Measurements from ENCODE around the gene SLC4A7. TPM values are rescaled to one million over a fixed set of nuclear protein-coding genes. Genes with fewer than 3 reads are reported as not detected.
"Not testable (repeated sequence)": the region's sequence is repeated elsewhere in the genome, so short reads cannot be mapped to it uniquely, and the experiment has no call there.

SLC4A7 gene
- total RNA-seq (2014; rRNA removed; shearing (Covaris generic)), result 9.0 and 11.4 TPM in 2 replicates

DNA sequence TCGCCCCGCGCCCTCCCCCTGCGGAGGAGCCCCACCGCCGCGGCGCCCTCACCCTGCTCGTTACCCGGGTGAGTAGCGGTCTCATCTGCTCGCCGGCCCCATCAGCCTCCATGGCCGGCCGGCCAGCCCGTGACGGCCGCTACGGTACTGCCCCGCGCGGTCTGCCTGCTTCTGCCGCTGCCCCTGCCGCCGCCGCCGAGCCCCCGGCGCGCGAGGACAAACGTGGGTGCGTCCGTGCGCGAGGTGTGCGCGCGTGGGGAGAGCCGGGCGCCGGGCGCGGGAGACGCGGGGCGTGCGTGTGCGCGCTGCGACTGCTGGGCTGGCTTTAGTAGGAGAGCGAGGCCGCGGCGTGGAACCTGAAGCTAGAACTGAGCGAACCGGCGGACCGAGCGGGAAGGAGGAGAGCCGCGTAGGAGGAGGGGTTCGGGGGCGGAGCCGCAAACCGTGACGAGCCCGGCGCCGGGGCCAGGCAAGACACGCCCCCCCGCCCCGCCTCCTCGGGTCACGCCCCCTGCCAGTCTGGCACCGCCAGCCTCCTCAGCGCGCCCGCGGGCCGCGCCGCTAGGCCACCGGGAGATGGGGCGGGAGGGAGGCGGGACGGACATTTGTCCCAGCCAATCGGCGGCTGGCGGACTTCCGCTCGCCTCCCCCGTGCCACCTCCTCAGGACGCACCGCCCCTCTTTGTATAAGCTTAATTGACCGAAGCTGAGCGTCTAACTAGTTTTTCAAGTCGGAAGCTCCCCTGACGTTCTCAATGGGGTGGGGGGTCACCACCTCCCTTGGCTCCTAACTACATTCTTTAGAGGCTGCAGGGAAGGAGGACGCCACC is at the start of gene SLC4A7:
Gene SLC4A7, minus strand, starts transcription at position 370 of the 830 bp plus-strand sequence. Its CDS starts 258 bp downstream, at position 112.
- DNase-seq (ENCODE audit: low spot score), result peak; percentile 81

DNA sequence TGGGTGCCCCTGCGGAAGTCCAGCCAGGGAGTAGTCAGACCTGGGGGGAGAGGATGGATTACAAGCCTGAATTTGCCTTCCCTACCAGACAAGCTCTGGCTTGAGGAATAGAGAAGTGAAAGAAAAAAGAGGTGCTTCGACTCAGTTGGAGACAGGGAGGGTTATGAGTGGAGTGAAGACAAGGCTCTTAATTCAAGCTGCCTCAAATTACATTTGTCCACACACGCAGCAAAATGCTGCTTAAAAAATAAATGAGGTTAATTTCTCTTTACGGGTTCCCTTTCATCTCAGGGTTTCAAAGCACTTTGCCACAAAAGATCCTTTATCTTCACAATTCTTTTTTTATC is 49.0 kb upstream of the SLC4A7 start:
- peak; percentile 18 for DNase-seq (ENCODE audit: low spot score)

DNA sequence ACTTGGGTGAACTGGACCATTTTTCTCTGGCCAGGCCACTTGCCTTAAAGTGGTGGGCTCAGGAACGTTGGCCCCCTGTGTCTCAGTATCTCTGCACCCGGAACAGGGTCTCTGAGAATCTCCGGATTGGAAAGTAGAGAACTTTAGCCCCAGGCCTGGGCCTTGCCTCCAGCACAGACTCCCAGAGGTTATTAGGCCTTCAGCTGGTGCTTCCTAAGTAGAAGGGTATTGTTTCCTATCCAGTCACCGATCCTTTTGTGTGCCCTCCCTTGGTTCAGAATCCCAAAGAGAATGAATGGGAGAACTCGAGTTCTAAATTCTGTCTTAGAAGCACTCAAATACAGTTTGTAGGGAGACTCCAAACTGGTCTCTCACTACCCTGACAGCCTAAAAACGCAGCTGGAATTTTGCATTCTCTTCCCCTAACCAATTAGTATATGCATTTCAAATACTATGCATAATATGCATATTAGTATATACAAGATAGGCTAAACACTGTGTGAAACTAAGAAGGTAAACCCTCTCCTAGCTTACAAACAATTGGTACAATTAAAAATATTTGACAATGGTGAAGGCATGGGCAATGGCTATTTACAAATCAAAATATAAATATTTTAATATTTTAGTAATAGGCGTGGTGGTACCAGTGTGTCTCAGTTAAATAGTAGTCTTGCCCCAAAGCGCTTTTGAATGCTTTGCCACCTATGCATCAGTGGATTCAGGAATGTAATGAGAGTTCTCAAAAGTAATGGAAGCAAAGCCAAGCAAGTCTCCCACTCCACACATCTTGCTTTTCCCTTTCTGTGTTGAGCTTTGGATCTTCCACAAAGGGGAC is 48.5 kb upstream of the SLC4A7 start:
- no peak for DNase-seq (ENCODE audit: low spot score)

DNA sequence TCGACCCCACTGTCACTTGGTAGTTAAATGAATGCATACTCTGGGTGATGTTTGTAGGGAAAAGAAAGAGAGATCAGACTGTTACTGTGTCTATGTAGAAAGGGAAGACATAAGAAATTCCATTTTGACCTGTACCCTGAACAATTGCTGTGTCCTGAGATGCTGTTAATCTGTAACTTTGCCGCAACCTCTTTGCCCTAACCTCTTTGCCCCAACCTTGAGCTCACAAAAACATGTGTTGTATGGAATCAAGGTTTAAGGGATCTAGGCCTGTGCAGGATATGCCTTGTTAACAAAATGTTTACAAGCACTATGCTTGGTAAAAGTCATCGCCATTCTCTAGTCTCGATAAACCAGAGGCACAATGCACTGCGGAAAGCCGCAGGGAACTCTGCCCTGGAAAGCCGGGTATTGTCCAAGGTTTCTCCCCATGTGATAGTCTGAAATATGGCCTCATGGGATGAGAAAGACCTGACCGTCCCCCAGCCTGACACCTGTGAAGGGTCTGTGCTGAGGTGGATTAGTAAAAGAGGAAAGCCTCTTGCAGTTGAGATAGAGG is 47.1 kb upstream of the SLC4A7 start:
- DNase-seq (ENCODE audit: low spot score), result not testable (repeated sequence)

DNA sequence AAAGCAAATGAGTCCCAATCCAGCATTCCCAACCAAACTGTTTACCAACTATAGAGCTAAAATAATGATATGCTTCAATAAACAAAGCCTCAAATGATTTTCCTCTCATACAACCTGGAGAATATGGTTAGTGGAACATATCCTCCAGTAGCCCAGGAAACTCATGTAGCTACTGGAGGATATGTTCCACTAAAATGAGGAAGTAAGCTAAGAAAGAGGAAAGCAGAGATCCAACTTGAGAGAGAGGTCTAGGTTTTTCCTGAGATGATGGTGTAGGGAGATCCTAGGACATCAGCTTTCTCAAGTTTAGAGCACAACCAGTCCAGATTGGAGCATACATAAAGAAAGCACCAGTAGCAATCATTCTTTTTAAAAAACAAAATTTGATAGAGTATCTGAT is 44.6 kb upstream of the SLC4A7 start:
- no peak for DNase-seq (ENCODE audit: low spot score)

DNA sequence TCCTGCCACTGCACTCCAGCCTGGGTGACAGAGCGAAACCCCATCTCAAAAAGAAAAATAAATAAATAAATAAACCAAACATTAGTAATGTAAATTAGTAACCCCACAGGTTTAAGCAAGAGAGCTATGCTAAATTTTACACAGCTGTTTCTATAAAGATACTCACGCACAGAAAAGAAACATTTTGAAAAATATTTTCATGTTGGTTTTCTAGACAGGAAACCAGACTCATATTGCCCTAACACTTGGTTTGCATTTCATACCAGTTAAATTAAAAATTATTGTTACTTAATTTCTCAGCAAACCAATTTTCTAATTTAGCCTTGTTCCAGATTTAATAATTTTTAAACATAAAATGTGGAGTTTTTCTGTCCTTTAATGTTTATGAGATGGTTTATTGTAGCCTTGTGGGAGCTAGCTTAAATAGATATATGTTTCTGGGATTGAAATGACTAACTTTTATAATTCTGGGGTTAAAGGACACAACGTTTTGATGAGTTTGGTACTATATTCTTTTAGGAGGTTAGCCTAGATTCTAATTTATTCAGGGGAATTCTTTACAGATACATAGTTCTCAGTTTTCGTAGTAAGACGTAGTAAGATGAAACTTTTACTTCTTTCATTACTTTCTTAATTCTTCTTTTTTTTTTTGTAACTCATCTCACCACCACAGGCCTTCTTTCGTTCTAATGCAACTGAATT is 42.6 kb upstream of the SLC4A7 start:
- no peak for DNase-seq (ENCODE audit: low spot score)

DNA sequence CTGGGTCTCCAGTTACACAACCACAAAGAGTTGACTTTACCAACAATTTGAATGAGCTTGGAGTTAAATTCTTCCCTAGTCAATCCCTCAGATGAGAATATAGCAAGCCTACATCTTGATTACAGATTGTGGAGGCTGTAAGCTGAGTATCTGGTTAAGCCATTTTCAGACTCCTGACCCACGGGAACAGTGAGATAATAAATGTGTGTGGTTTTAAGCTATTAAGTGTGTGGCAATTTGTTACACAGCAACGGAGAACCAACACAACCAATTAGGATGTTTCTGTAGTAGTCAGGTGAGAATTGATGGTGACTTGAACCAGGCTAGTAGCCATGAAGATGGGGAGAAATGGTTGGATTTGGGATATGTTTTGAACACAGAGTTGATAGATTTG is 37.7 kb upstream of the SLC4A7 start:
- DNase-seq (ENCODE audit: low spot score), result peak; percentile 39

DNA sequence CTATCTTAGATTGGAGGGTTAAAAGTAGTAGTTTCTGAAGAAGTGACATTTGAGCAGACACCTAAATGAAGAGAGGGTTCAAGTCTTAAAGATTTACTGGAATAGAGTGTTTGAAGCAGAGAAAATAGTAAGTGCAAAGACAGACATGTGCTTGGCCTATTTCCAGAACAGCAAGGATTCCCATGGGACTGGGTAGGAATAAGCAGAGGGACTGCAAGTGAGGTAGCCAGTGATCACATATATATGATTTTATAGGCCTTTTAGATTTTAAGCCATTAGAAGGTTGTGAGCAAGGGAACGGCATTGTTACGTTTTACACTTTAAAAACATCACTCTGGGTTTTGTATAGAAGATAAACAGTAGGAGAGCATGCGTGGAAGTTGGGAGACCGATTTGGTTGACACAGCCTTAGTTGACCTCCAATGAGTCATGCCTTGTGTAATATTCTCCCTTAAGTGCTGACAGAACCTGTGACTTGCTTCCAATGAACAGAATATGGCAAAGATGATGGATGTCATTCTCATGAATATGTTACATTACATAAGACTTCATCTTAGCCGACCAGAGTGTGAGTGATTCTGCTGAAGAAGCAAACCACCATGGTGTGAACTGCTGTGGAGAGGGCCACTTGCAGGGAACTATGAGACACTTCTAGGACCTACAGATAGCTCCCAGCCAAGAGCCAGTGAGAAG is 37.1 kb upstream of the SLC4A7 start:
- DNase-seq (ENCODE audit: low spot score), result peak; percentile 71

DNA sequence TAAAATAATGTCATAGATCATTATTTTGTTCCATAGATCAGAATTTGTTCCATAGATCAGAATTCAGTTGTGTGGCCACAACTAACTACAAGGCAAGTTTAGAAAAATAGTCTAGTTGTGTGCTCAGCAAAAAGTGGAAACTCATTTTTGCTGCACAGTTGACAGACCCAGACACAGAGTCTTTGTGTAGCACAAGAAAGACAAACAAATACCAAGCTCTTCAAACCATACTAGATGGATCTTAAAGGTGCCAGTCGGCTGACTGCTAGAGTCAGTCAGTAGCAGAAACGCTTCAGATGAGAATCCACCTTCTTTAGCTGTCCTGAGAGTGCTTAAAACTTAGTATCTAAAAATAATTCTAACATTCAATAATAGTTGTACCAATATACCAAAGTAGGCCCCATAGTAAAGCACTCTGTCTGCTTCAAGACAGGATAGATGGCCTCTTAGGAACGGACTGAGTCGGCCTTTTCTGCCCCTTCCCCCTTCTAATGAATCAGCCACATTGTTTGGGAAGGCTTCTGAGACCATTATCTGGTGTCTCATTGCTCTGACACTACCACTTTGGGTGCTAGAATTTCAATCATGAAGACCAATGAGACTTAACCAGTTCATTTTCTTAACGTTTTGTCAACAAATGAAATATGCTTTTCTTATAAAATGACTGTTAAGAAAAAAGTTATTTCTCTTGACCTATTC is 27.7 kb upstream of the SLC4A7 start:
- DNase-seq (ENCODE audit: low spot score), result no peak

DNA sequence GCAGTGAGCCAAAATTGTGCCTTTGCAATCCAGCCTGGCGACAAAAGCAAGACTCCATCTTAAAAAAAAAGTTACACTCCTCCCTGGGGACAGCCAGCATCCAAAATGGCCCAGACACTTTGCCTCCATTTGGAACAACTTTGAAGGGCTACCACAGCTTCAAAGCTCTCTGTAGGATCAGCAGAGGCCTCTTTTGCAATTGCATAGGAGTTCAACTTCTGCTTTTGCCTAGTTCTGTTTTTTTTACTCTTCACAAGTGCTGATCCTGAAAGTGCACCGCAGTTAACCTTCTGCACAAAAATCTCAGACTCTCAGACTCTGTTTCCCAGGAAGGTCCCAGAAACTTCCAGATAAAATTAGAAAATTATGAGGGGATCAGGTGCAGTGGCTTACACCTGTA is 25.2 kb upstream of the SLC4A7 start:
- DNase-seq (ENCODE audit: low spot score), result no peak

DNA sequence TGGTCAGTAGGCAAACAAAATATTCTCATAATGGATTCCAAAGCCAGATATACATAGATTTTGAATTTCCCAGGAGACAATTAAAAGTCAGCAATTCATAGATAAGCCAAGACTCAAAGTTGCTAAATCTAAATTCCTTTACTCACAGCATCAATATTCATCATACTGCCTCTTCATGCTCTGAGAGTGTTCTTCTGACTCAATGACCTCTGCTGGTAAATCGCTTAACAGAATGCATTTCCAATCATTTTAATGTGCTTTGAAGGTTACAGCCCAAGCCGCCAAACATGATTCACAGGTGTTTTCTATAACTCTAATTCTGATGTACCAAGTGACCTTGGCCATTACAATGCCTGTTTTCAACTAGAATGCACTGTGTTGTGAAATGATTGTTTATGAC is 24.2 kb upstream of the SLC4A7 start:
- no peak for DNase-seq (ENCODE audit: low spot score)

DNA sequence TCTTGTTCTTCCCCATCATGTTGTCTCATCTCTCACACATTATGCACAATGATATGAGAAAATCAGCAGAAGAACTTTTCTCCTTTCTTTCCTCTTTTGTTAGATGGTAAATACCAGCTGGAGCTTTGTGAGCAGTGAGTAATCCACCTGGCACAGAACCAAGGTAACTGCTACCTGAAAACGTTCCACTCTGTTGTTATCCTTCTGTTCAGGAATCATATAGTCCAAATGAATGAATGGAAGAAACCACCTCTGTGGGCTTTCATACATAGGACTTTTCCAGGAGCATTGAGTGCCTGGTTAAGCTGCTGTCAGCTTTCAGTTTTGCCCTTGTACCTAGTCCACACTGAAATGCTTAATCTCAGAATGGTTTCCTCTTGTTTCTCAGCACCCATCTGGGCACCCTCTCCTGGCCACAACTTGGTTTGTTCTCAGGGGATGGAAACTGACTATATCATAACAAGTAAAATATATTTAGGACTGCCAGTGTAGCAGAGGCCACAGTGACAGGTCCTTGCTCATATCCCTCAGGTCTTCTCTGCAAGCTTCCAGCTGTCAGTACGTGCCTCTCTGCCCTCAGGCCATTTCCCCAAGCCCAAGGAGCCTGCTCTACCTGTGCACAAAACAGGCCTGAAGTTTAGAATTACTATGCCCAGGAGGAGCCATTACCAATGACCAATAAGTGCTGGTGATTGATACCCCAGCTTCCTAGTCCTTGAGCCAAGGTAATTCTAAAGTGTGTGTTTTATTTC is 23.5 kb upstream of the SLC4A7 start:
- no peak for DNase-seq (ENCODE audit: low spot score)

DNA sequence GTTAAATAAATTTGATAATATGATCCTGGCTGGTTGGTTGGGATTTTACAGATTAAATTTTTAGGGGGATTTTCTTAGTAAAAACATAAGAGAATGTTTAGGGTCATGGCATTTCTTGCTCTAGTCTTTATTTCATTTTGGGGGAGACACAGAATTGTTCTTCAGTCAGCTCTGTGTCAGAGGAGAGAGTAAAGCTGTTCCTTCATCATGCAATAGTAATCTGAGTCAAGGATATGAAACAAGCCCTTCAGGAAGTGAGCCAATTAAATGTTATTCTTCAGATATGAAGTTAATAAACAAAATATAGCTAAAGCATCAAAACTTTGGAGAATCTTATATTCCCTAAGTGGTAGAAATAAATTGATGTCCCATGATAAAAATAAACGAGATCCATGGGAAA is 22.9 kb upstream of the SLC4A7 start:
- DNase-seq (ENCODE audit: low spot score), result no peak

DNA sequence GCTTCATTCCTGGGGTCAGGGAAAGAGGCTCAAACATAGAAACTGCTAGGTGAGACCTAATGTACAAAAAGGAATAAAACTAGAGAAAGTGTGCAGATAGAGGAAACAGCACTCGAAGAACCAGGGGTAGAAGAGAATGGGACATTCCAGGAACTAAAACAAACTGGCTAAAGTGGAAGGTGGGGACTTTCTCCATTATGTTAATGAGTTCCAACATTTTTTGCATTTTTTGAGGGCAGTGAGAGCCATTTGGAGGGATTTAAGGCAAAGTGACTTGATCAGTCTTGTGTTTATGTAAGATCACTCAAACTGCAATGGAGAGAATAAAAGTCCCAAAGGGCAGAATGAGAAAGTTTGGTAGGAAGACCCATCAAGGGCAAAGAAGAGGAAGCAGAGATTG is 20.6 kb upstream of the SLC4A7 start:
- DNase-seq (ENCODE audit: low spot score), result no peak

DNA sequence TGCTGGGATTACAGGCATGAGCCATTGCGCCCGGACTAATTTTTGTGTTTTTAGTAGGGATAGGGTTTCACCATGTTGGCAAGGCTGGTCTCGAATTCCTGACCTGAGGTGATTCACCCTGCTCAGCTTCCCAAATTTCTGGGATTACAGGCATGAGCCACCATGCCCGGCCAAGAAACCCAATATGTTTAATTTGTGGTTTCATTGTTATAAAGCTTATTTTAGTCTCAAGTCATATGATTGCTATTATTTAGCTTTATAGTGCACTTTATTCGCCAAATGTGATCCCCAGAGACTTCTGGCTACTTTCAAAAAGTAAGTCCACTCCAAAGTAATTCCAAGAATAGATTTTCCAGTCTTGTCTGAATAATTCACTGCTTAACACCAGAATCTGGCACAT is 19.3 kb upstream of the SLC4A7 start:
- DNase-seq (ENCODE audit: low spot score), result peak; percentile 84

DNA sequence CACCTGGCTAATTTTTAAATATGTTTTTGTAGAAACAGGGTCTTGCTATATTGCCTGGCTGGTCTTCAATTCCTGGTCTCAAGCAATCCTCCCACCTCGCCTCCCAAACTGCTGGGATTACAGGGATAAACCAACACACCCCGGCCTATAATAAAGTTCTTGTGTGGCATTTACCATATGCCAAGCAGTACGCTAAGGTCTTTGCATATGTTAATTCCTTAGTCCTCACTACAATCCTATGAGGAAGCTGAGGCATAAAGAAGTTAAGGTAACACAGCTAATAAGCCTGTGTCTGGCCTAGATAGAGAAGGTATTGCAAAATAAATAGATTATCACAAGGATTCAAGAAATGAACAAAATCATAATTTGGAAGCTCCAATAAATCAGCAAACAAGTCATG is 17.6 kb upstream of the SLC4A7 start:
- DNase-seq (ENCODE audit: low spot score), result no peak

DNA sequence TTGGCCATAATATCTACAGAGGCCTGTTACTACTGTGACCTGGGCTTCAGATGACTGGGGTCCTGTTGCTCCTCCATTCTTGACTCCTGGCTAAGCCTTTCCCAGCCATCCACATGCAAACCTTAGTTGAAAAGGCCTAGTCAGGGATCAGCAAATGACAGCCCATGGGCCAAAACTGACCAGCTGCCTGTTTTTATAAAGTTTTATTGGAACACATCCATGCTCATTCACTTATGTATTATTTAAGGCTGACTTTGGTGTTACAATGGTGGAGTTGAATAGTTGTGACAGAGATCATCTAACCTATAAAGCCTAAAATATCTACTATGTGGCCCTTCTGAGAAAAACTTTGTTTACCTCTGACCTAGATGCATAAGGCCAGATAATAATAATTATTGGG is 16.8 kb upstream of the SLC4A7 start:
- DNase-seq (ENCODE audit: low spot score), result no peak

DNA sequence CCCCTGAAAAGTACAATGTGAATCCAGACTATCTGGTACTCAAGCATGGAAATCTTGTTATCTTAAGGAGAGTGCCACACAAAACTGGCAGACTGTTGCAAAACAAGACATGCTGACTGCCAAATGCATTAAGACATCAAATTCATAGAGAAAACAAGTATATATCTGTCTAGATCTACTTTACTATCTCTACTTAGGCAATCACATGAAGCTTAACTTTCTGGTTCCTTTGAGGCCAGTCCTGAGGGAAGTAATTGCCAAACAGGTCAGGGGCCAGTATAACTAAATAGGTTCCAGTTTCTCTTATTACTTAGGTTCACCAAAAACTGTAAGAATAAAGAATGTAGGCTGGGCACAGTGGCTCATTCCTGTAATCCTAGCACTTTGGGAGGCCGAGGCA is 15.9 kb upstream of the SLC4A7 start:
- DNase-seq (ENCODE audit: low spot score), result no peak

DNA sequence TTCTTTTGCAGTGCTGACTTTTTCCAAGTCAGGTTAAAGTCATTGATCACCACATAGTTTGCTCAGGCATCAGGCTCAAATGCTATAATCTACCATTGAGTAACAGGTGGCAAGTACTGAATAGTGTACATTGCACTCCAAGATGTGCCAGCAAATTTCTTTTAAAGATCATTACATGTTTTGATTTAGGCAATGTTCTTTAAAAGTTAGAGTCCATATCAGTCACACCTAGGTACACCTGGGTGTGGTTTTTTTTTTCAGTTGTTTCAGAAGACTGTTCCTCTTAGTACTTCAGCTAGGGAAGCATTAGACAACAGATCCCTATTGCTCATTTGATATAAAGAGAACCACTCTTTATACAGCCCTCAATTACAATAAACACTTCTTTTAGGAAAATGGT is 10.6 kb upstream of the SLC4A7 start:
- DNase-seq (ENCODE audit: low spot score), result no peak

DNA sequence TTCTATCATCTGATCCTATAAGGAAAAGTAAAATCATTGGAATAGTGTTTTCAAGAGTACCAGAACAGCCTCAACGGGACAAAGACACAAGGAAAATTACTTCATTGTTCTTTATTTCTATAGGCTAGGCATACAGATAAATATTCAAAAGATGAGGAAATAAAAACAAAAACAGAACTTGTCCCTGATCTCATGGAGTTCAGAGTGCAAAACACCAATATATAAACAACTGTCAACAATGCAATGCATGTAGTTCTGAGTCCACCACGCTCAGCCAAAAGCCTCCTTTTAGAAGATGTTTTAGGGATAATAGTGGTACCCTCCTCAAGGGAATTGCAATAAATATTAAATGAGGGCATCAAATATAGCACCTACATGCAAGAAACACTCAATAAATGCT is 4.6 kb upstream of the SLC4A7 start:
- no peak for DNase-seq (ENCODE audit: low spot score)

All from H4 (cell line).